Erythroblast (primary cell): ENCODE measurements around the gene EPHB1.

Source experiments
- GATA1 ChIP-seq: IDR thresholded peaks from 2 replicates; pipeline ENCODE4 v1.6.1; 2011; ENCODE audit warnings: low read depth, mild to moderate bottlenecking, control low read depth, low read length, moderate library complexity
- POLR2A ChIP-seq: IDR thresholded peaks from 2 replicates; pipeline ENCODE4 v1.6.1; 2011; ENCODE audit warnings: mild to moderate bottlenecking, low read length

- no peak for TF ChIP-seq POLR2A
- no peak for TF ChIP-seq GATA1
These were observed 136.2 kb downstream of the EPHB1 start for GRCh38 chr3:134931045-134931785.
